Activated CD4-positive, alpha-beta T cell treated with anti-CD3 and anti-CD28 coated beads, Interleukin-2, amount 10 ng/mL, durations not matched to agents 24 days and 14 days (primary cell): ENCODE data around the gene NACA. TPM values are rescaled to one million over a fixed set of nuclear protein-coding genes. Genes with fewer than 3 reads are reported as not detected.
A peak's percentile ranks its signal among the peaks of the same experiment; 100 is the strongest.
"Not testable (repeated sequence)": the region's sequence is repeated elsewhere in the genome, so short reads cannot be mapped to it uniquely, and the experiment has no call there.

Experiments
- DNase-seq: peaks from one replicate; pipeline ENCODE4 v3.0.0; 2022
- H3K27ac Mint-ChIP-seq: one replicate; pipeline ENCODE4 v1.8.0; 2022; ENCODE audit warnings: mild to moderate bottlenecking, mixed read lengths
- H3K27me3 Mint-ChIP-seq: one replicate; pipeline ENCODE4 v1.8.0; 2022; ENCODE audit warnings: mixed read lengths
- H3K36me3 Mint-ChIP-seq: one replicate; pipeline ENCODE4 v1.8.0; 2022; ENCODE audit warnings: low read depth, mild to moderate bottlenecking, mixed read lengths
- H3K4me1 Mint-ChIP-seq: one replicate; pipeline ENCODE4 v1.8.0; 2021; ENCODE audit warnings: mixed read lengths
- H3K4me3 Mint-ChIP-seq: one replicate; pipeline ENCODE4 v1.8.0; 2022; ENCODE audit warnings: mild to moderate bottlenecking, moderate library complexity, mixed read lengths
- H3K9me3 Mint-ChIP-seq: one replicate; pipeline ENCODE4 v1.8.0; 2021; ENCODE audit warnings: mixed read lengths
- intact Hi-C: fragments of 100-400 bp; cut with micrococcal nuclease; formaldehyde crosslinking; loops from one replicate; pipeline ENCODE4 v1.15.1; 2023
- total RNA-seq: library from RNA; stranded (reverse); gene quantifications from 2 replicates; pipeline ENCODE4 v1.2.3, GENCODE V29; 2022

The NACA gene
- 1,041 and 1,057 TPM in 2 replicates for total RNA-seq

GRCh38 chr12:56724972-56725722, at the start of gene NACA:
Gene NACA (minus strand): TSS chr12:56725299. CDS start chr12:56724521, 778 bp downstream.
- peak; percentile 99 for DNase-seq
- H3K4me1 Mint-ChIP-seq: peaks cover 43% of the 10 kb centered on the region
- H3K9me3 Mint-ChIP-seq: no peaks in the 10 kb centered on the region
- H3K36me3 Mint-ChIP-seq: peaks cover 72% of the 10 kb centered on the region
- H3K4me3 Mint-ChIP-seq: peak within 1 kb of the TSS; percentile 99
- H3K27ac Mint-ChIP-seq: peak within 1 kb of the TSS; percentile 100
- intact Hi-C loops: loop anchor here (1.0 to 2.0 kb wide), 5 partner anchors 27 to 257 kb away; partner anchors contain the start of genes PRIM1, PTGES3 and SPRYD4
- no peaks in the 10 kb centered on the region for H3K27me3 Mint-ChIP-seq

- H3K4me3 Mint-ChIP-seq: no peak overlapping the region
- intact Hi-C loops: no loop called here
- H3K27ac Mint-ChIP-seq: no peak overlapping the region
- no peaks in the 10 kb centered on the region for H3K36me3 Mint-ChIP-seq
- H3K27me3 Mint-ChIP-seq: no peaks in the 10 kb centered on the region
- DNase-seq: no peak
- no peaks in the 10 kb centered on the region for H3K4me1 Mint-ChIP-seq
- no peaks in the 10 kb centered on the region for H3K9me3 Mint-ChIP-seq
These were observed 48.0 kb upstream of the NACA start for GRCh38 chr12:56773113-56773512.

GRCh38 chr12:56772625-56773024, 47.5 kb upstream of the NACA start:
- no peak overlapping the region for H3K27ac Mint-ChIP-seq
- H3K9me3 Mint-ChIP-seq: no peaks in the 10 kb centered on the region
- H3K4me3 Mint-ChIP-seq: no peak overlapping the region
- no peaks in the 10 kb centered on the region for H3K27me3 Mint-ChIP-seq
- intact Hi-C loops: no loop called here
- H3K36me3 Mint-ChIP-seq: no peaks in the 10 kb centered on the region
- DNase-seq: no peak
- no peaks in the 10 kb centered on the region for H3K4me1 Mint-ChIP-seq

GRCh38 chr12:56769868-56770267, 44.8 kb upstream of the NACA start:
- no peaks in the 10 kb centered on the region for H3K4me1 Mint-ChIP-seq
- DNase-seq: no peak

GRCh38 chr12:56768424-56768823, 43.3 kb upstream of the NACA start:
- H3K4me1 Mint-ChIP-seq: no peaks in the 10 kb centered on the region
- H3K9me3 Mint-ChIP-seq: no peaks in the 10 kb centered on the region
- no peak overlapping the region for H3K4me3 Mint-ChIP-seq
- no peaks in the 10 kb centered on the region for H3K36me3 Mint-ChIP-seq
- no peaks in the 10 kb centered on the region for H3K27me3 Mint-ChIP-seq
- H3K27ac Mint-ChIP-seq: no peak overlapping the region
- intact Hi-C loops: no loop called here
- DNase-seq: no peak

More at GRCh38 chr12:56769868-56770267, 44.8 kb upstream of the NACA start:
- H3K4me3 Mint-ChIP-seq: no peak overlapping the region
- H3K9me3 Mint-ChIP-seq: no peaks in the 10 kb centered on the region
- no peaks in the 10 kb centered on the region for H3K27me3 Mint-ChIP-seq
- intact Hi-C loops: no loop called here
- no peak overlapping the region for H3K27ac Mint-ChIP-seq
- no peaks in the 10 kb centered on the region for H3K36me3 Mint-ChIP-seq

- intact Hi-C loops: no loop called here
- no peaks in the 10 kb centered on the region for H3K9me3 Mint-ChIP-seq
These were observed 41.4 kb upstream of the NACA start for GRCh38 chr12:56766535-56766934.

GRCh38 chr12:56763753-56764657, 38.9 kb upstream of the NACA start:
- H3K4me3 Mint-ChIP-seq: no peak overlapping the region
- no peaks in the 10 kb centered on the region for H3K4me1 Mint-ChIP-seq
- intact Hi-C loops: no loop called here
- no peak for DNase-seq
- H3K36me3 Mint-ChIP-seq: no peaks in the 10 kb centered on the region
- no peak overlapping the region for H3K27ac Mint-ChIP-seq
- H3K9me3 Mint-ChIP-seq: no peaks in the 10 kb centered on the region
- peaks cover 5% of the 10 kb centered on the region for H3K27me3 Mint-ChIP-seq

More at GRCh38 chr12:56766535-56766934, 41.4 kb upstream of the NACA start:
- no peak overlapping the region for H3K4me3 Mint-ChIP-seq
- no peak overlapping the region for H3K27ac Mint-ChIP-seq
- no peaks in the 10 kb centered on the region for H3K36me3 Mint-ChIP-seq
- H3K4me1 Mint-ChIP-seq: no peaks in the 10 kb centered on the region
- H3K27me3 Mint-ChIP-seq: peaks cover 3% of the 10 kb centered on the region
- no peak for DNase-seq

- Mint-ChIP-seq H3K36me3 (no peaks in the 10 kb centered on the region), H3K4me1 (peaks cover 10% of the 10 kb centered on the region), H3K9me3 (no peaks in the 10 kb centered on the region), H3K4me3 (no peak overlapping the region), H3K27me3 (peaks cover 8% of the 10 kb centered on the region), H3K27ac (no peak overlapping the region)
- intact Hi-C loops: no loop called here
- DNase-seq: no peak
These were observed 36.7 kb upstream of the NACA start for GRCh38 chr12:56761812-56762211.

GRCh38 chr12:56760460-56760859, 35.4 kb upstream of the NACA start:
- Mint-ChIP-seq H3K36me3 (no peaks in the 10 kb centered on the region), H3K27ac (no peak overlapping the region), H3K4me1 (peaks cover 12% of the 10 kb centered on the region), H3K4me3 (no peak overlapping the region), H3K27me3 (peaks cover 8% of the 10 kb centered on the region), H3K9me3 (no peaks in the 10 kb centered on the region)
- DNase-seq: no peak
- intact Hi-C loops: no loop called here

GRCh38 chr12:56759263-56759908, 34.3 kb upstream of the NACA start:
- intact Hi-C loops: loop anchor here (5.0 to 10.0 kb wide), 2 partner anchors 303 to 425 kb away; no protein-coding TSS in a partner anchor
- Mint-ChIP-seq H3K4me3 (no peak overlapping the region), H3K4me1 (peaks cover 13% of the 10 kb centered on the region), H3K9me3 (no peaks in the 10 kb centered on the region), H3K27me3 (peaks cover 8% of the 10 kb centered on the region), H3K27ac (no peak overlapping the region), H3K36me3 (no peaks in the 10 kb centered on the region)
- no peak for DNase-seq

- Mint-ChIP-seq H3K4me3 (no peak overlapping the region), H3K9me3 (no peaks in the 10 kb centered on the region), H3K27me3 (peaks cover 8% of the 10 kb centered on the region), H3K36me3 (no peaks in the 10 kb centered on the region), H3K27ac (no peak overlapping the region), H3K4me1 (peaks cover 13% of the 10 kb centered on the region)
- no peak for DNase-seq
- intact Hi-C loops: loop anchor here (5.0 to 10.0 kb wide), 2 partner anchors 304 to 426 kb away; no protein-coding TSS in a partner anchor
These were observed 33.7 kb upstream of the NACA start for GRCh38 chr12:56758728-56759262.

GRCh38 chr12:56757971-56758370, 32.9 kb upstream of the NACA start:
- not testable (repeated sequence) for DNase-seq, H3K27me3 Mint-ChIP-seq, H3K4me3 Mint-ChIP-seq, H3K36me3 Mint-ChIP-seq, H3K27ac Mint-ChIP-seq, H3K9me3 Mint-ChIP-seq
- intact Hi-C loops: loop anchor here (1.0 to 10.0 kb wide), 4 partner anchors 229 to 427 kb away; no protein-coding TSS in a partner anchor
- peaks cover 17% of the 10 kb centered on the region for H3K4me1 Mint-ChIP-seq

GRCh38 chr12:56753566-56753965, 28.5 kb upstream of the NACA start:
- no peaks in the 10 kb centered on the region for H3K27me3 Mint-ChIP-seq
- intact Hi-C loops: loop anchor here (5.0 to 10.0 kb wide), 2 partner anchors 359 to 431 kb away; partner anchors contain the start of gene STAT6
- H3K9me3 Mint-ChIP-seq: no peaks in the 10 kb centered on the region
- H3K27ac Mint-ChIP-seq: no peak overlapping the region
- H3K4me3 Mint-ChIP-seq: no peak overlapping the region
- peaks cover 35% of the 10 kb centered on the region for H3K4me1 Mint-ChIP-seq
- peaks cover 23% of the 10 kb centered on the region for H3K36me3 Mint-ChIP-seq
- no peak for DNase-seq
